ENCODE measurements around the gene WWC2.

- TF ChIP-seq, protein P1, sequence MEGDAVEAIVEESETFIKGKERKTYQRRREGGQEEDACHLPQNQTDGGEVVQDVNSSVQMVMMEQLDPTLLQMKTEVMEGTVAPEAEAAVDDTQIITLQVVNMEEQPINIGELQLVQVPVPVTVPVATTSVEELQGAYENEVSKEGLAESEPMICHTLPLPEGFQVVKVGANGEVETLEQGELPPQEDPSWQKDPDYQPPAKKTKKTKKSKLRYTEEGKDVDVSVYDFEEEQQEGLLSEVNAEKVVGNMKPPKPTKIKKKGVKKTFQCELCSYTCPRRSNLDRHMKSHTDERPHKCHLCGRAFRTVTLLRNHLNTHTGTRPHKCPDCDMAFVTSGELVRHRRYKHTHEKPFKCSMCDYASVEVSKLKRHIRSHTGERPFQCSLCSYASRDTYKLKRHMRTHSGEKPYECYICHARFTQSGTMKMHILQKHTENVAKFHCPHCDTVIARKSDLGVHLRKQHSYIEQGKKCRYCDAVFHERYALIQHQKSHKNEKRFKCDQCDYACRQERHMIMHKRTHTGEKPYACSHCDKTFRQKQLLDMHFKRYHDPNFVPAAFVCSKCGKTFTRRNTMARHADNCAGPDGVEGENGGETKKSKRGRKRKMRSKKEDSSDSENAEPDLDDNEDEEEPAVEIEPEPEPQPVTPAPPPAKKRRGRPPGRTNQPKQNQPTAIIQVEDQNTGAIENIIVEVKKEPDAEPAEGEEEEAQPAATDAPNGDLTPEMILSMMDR (IDR thresholded peaks at IDR 0.05; ENCODE audit: borderline replicate concordance, extremely low read depth, low read length, poor library complexity, severe bottlenecking): no peak
- TF ChIP-seq EZH2 (IDR thresholded peaks at IDR 0.05; ENCODE audit: borderline replicate concordance, low read depth, low read length, severe bottlenecking): no peak
Measured at GRCh38 chr4:183153190-183153916, 54.3 kb downstream of the WWC2 start.
